ENCODE measurements around the gene IQGAP1. TPM values are rescaled to one million over a fixed set of nuclear protein-coding genes. Genes with fewer than 3 reads are reported as not detected.

IQGAP1 gene
- total RNA-seq, 1 donor from 2014 or later, result 61.1 TPM

DNA sequence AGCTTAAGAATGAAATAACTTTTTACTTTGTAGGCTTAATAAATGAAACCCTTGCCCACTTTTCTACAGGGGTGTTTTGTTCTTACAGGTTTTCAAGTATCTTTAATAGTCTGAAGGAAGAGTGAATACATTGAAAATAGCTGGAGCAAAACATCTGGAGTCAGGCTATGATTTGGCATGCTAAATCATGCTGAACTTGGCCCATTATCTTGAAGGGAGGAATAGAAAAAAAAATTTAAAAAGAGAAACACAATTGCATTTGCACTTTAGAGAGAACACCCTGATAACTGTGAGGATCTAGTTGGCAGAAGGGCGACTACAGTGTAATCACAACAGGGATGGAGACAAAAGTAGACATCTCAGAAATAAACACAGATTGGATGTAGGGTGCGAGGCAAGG, 1.8 kb upstream of the IQGAP1 start:
- H3K4me3 Mint-ChIP-seq (ENCODE audit: unreplicated experiment), result peak overlapping the region; percentile 61
- H3K27ac Mint-ChIP-seq (ENCODE audit: unreplicated experiment), result no peak overlapping the region
- H3K27me3 Mint-ChIP-seq (ENCODE audit: unreplicated experiment), result peaks cover 2% of the 10 kb centered on the region
- TF ChIP-seq, protein P1, sequence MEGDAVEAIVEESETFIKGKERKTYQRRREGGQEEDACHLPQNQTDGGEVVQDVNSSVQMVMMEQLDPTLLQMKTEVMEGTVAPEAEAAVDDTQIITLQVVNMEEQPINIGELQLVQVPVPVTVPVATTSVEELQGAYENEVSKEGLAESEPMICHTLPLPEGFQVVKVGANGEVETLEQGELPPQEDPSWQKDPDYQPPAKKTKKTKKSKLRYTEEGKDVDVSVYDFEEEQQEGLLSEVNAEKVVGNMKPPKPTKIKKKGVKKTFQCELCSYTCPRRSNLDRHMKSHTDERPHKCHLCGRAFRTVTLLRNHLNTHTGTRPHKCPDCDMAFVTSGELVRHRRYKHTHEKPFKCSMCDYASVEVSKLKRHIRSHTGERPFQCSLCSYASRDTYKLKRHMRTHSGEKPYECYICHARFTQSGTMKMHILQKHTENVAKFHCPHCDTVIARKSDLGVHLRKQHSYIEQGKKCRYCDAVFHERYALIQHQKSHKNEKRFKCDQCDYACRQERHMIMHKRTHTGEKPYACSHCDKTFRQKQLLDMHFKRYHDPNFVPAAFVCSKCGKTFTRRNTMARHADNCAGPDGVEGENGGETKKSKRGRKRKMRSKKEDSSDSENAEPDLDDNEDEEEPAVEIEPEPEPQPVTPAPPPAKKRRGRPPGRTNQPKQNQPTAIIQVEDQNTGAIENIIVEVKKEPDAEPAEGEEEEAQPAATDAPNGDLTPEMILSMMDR (IDR thresholded peaks at IDR 0.05; ENCODE audit: partially characterized antibody, unreplicated experiment), result no peak
- peaks cover 10% of the 10 kb centered on the region for H3K4me1 Mint-ChIP-seq (ENCODE audit: low read depth, unreplicated experiment)
- peaks cover 7% of the 10 kb centered on the region for H3K9me3 Mint-ChIP-seq (ENCODE audit: unreplicated experiment)
- peaks cover 5% of the 10 kb centered on the region for H3K36me3 Mint-ChIP-seq (ENCODE audit: unreplicated experiment)
- no peak for DNase-seq

DNA sequence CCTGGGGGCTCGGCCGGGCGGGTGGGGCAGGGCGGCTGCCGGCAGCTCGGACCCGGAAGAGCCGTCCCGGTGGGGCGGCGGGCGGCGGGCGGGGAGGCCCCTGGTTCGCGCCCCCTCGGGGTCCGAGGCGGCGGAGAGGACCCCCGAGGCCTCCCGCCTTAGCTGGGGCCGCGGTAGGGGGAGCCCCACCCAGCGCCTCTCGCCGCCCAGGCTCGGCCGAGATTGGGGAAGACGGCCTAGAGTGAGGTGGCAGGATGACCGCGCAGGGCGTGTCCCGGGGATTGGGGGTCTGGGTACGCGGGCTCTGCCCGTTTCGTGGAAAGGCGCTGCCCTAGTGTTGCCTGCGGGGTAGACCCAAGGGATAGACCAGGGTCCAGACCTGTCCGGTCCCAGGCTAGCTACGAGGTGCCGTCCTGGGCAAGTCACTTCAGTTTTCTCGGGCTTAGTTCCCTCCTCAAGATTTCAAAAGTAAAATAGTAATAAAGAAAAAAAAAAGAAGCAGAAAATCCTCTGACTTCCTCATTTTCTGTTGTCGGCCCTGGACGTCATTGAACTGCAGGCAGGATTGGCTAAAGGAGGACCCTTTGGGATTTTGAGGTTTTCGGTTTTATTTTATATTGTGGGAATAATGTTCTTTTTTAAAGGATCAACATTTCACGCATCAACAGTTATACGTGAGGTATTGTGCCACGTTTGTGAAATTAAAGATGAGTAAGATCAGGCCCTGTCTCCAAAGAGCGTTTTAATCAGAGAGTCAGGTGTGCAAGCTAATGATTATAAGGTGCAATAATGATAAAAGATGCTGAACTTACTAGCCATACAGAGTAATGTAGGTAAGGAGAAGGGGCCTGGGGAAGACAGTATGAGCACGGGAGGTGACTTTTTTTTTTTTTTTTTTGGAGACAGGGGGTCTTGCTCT, 679 bp downstream of the IQGAP1 start:
- H3K36me3 Mint-ChIP-seq (ENCODE audit: unreplicated experiment), result peaks cover 5% of the 10 kb centered on the region
- H3K9me3 Mint-ChIP-seq (ENCODE audit: unreplicated experiment), result peaks cover 8% of the 10 kb centered on the region
- H3K4me3 Mint-ChIP-seq (ENCODE audit: unreplicated experiment), result peak overlapping the region; percentile 91
- peaks cover 2% of the 10 kb centered on the region for H3K27me3 Mint-ChIP-seq (ENCODE audit: unreplicated experiment)
- H3K4me1 Mint-ChIP-seq (ENCODE audit: low read depth, unreplicated experiment), result peaks cover 20% of the 10 kb centered on the region
- TF ChIP-seq, protein P1 (IDR thresholded peaks at IDR 0.05; ENCODE audit: partially characterized antibody, unreplicated experiment), result no peak
- DNase-seq, result peak; percentile 67
- peak overlapping the region; percentile 86 for H3K27ac Mint-ChIP-seq (ENCODE audit: unreplicated experiment)

DNA sequence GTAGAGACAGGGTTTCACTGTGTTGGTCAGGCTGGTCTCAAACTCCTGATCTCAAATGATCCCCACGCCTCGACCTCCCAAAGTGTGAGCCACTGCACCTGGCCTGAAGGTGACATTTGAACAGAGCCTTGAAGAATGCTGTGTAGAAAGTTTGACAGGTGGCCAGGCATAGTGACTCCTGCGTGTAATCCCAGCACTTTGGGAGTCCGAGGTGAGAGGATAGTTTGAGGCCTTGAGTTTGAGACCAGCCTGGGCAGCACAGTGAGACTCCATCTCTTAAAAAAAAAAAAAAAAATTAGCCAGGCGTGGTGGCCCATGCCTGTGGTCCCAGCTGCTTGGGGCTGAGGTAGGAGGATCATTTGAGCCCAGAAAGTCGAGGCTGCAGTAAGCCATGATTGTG, 1.5 kb downstream of the IQGAP1 start:
- no peak for DNase-seq
- TF ChIP-seq, protein P1 (IDR thresholded peaks at IDR 0.05; ENCODE audit: partially characterized antibody, unreplicated experiment), result no peak
- Mint-ChIP-seq H3K27ac (ENCODE audit: unreplicated experiment) (no peak overlapping the region), H3K36me3 (ENCODE audit: unreplicated experiment) (peaks cover 5% of the 10 kb centered on the region), H3K9me3 (ENCODE audit: unreplicated experiment) (peaks cover 8% of the 10 kb centered on the region), H3K4me1 (ENCODE audit: low read depth, unreplicated experiment) (peaks cover 24% of the 10 kb centered on the region), H3K4me3 (ENCODE audit: unreplicated experiment) (peak overlapping the region; percentile 91), H3K27me3 (ENCODE audit: unreplicated experiment) (peaks cover 3% of the 10 kb centered on the region)

DNA sequence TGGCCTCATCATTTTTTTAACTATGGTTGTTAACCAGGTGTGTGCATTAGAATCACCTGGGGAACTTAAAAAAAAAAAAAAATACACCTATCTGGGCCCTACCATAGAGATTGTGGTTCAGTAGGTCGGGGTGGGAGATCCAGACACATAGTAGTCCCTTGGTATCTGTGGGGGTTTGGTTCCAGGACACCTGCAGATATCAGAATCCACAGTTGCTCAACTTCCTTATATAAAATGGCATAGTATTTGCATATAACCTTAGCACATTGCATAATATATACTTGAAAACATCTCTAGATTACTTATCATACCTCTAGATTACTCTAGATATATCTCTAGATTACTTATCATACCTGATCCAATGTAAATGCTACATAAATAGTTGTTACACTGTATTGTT, 5.0 kb downstream of the IQGAP1 start:
- H3K4me3 Mint-ChIP-seq (ENCODE audit: unreplicated experiment), result no peak overlapping the region
- H3K9me3 Mint-ChIP-seq (ENCODE audit: unreplicated experiment), result peaks cover 3% of the 10 kb centered on the region
- H3K27ac Mint-ChIP-seq (ENCODE audit: unreplicated experiment), result no peak overlapping the region
- H3K4me1 Mint-ChIP-seq (ENCODE audit: low read depth, unreplicated experiment), result peaks cover 25% of the 10 kb centered on the region
- no peak for DNase-seq
- peaks cover 2% of the 10 kb centered on the region for H3K27me3 Mint-ChIP-seq (ENCODE audit: unreplicated experiment)
- TF ChIP-seq, protein P1 (IDR thresholded peaks at IDR 0.05; ENCODE audit: partially characterized antibody, unreplicated experiment), result no peak
- H3K36me3 Mint-ChIP-seq (ENCODE audit: unreplicated experiment), result no peaks in the 10 kb centered on the region

DNA sequence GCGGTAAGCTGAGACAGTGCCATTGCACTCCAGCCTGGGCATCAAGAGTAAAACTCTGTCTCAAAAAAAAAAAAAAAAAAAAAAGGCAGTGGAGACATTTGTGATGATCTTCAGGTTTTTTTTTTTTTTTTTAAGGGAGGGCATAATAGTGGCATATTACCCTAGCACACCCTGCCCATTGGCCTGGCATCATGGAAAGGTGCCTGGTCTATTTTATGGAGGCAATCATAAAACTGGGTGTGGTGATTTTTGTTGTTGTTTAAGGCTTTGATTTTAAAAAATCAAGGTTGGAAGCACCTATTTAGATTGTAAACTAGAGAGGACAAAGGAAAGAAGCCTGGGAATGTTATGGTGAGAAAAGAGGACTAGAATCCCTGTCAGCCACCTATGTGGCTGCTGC, 6.0 kb downstream of the IQGAP1 start:
- DNase-seq, result no peak
- no peaks in the 10 kb centered on the region for H3K36me3 Mint-ChIP-seq (ENCODE audit: unreplicated experiment)
- no peak overlapping the region for H3K4me3 Mint-ChIP-seq (ENCODE audit: unreplicated experiment)
- H3K4me1 Mint-ChIP-seq (ENCODE audit: low read depth, unreplicated experiment), result peaks cover 26% of the 10 kb centered on the region
- no peak overlapping the region for H3K27ac Mint-ChIP-seq (ENCODE audit: unreplicated experiment)
- TF ChIP-seq, protein P1 (IDR thresholded peaks at IDR 0.05; ENCODE audit: partially characterized antibody, unreplicated experiment), result no peak
- peaks cover 2% of the 10 kb centered on the region for H3K27me3 Mint-ChIP-seq (ENCODE audit: unreplicated experiment)
- H3K9me3 Mint-ChIP-seq (ENCODE audit: unreplicated experiment), result peaks cover 3% of the 10 kb centered on the region

Data from glutamatergic neuron (in vitro differentiated cells).